ENCODE results near the gene VSTM2L.

GRCh38 chr20:37994512-37994911 is 91.6 kb downstream of the VSTM2L start:
- TF ChIP-seq CTCF (IDR thresholded peaks at IDR 0.05; ENCODE audit: low read length) (no peak), EZH2 (IDR thresholded peaks at IDR 0.05; ENCODE audit: borderline replicate concordance, low read length) (no peak)

Data from OCI-LY1 (cell line).